Upper lobe of left lung (tissue), 6 donors: ENCODE measurements around the gene NOTCH1. TPM values are rescaled to one million over a fixed set of nuclear protein-coding genes. Genes with fewer than 3 reads are reported as not detected.

Source experiments
- ATAC-seq, 2 donors: fragments of 200-7000 bp; cut with Tn5 transposase; one replicate each; pipeline ENCODE4 v1.9.1; 2022; ENCODE audit warnings: mild to moderate bottlenecking in 2 of 2, moderate library complexity in 2 of 2; ENCODE audit not compliant: low FRiP score in 2 of 2
- DNase-seq, 2 donors: peaks; one replicate each; pipeline ENCODE4 v3.0.0-alpha.2; 2019 to 2020
- H3K27ac ChIP-seq, 4 donors: fragments of 200-600 bp; sonication (generic); one replicate each; pipeline ENCODE4 v1.5.1; 2016 to 2019
- H3K27me3 ChIP-seq, 4 donors: fragments of 200-600 bp; sonication (generic); one replicate each; pipeline ENCODE4 v1.5.1; 2017 to 2019
- H3K36me3 ChIP-seq, 4 donors: fragments of 200-600 bp; sonication (generic); one replicate each; pipeline ENCODE4 v1.5.1; 2016 to 2019
- H3K4me1 ChIP-seq, 4 donors: fragments of 200-600 bp; sonication (generic); one replicate each; pipeline ENCODE4 v1.5.1; 2018 to 2019
- H3K4me3 ChIP-seq, 4 donors: fragments of 200-600 bp; sonication (generic); one replicate each; pipeline ENCODE4 v1.5.1; 2017 to 2019; ENCODE audit warnings: mild to moderate bottlenecking in 2 of 4, moderate library complexity in 1 of 4
- H3K9me3 ChIP-seq, 4 donors: fragments of 200-600 bp; sonication (generic); one replicate each; pipeline ENCODE4 v1.5.1; 2018 to 2019
- CTCF ChIP-seq, 6 experiments: fragments of 450-650 bp in 4 of 6; fragments of 200-600 bp in 2 of 6; sonication (generic) in 2 of 6; IDR thresholded peaks; one replicate each; pipeline ENCODE4 v1.5.1; 2016 to 2019; ENCODE audit warnings: antibody characterized with exemption in 6 of 6
- EP300 ChIP-seq, 4 donors: sonication (generic); formaldehyde crosslinking; IDR thresholded peaks; one replicate each; pipeline ENCODE4 v1.5.1; 2017; ENCODE audit warnings: antibody characterized with exemption in 4 of 4, control low read depth in 2 of 4
- POLR2A ChIP-seq, 4 donors: fragments of 450-650 bp; IDR thresholded peaks; one replicate each; pipeline ENCODE4 v1.5.1; 2016 to 2017; ENCODE audit warnings: antibody characterized with exemption in 4 of 4, mild to moderate bottlenecking in 2 of 4
- POLR2AphosphoS5 ChIP-seq, 2 donors: sonication (generic); formaldehyde crosslinking; IDR thresholded peaks; one replicate each; pipeline ENCODE4 v1.5.1; 2017; ENCODE audit warnings: antibody characterized with exemption in 2 of 2
- WGBS, 2 donors: methylation state at CpG; one replicate each; pipeline ENCODE4 v1.1.5; 2017 to 2018; 5-methylcytosine and 5-hydroxymethylcytosine counted together
- total RNA-seq, 6 donors: library from RNA; depleted of rRNA in 4 of 6; stranded (reverse); fragments of >200 nt in 4 of 6; gene quantifications; one replicate each; pipeline versions ENCODE4 v1.1.0 to v1.2.1, GENCODE V29; 2016 to 2021
- donor health status: DM: no; HTN: no; CAD: no; lungs with moderate emphysema.
- donor health status: DM: no; HTN: yes; CAD: no; lungs with severe emphysema.

Gene NOTCH1
- total RNA-seq, 6 donors from 2014 or later = 49.6 to 175 (median 110) TPM

- Histone ChIP-seq H3K27me3 (no peaks in the 10 kb centered on the region), H3K4me3 (no peak overlapping the region), H3K4me1 (peaks cover 23 to 52% (median 34%) of the 10 kb centered on the region in 4 donors), H3K9me3 (no peaks in the 10 kb centered on the region), H3K36me3 (peaks cover 74 to 100% (median 100%) of the 10 kb centered on the region in 4 donors), H3K27ac (peak overlapping the region in 3 of 4 donors; percentile 81 to 87 (median 84))
- DNase-seq (peak in 1 of 2 donors; percentile 75), ATAC-seq (no peak)
- TF ChIP-seq CTCF (IDR thresholded peaks at IDR 0.05) (no peak), POLR2A (IDR thresholded peaks at IDR 0.05) (no peak), EP300 (IDR thresholded peaks at IDR 0.05) (no peak), POLR2AphosphoS5 (IDR thresholded peaks at IDR 0.05) (no peak)
- 84 to 85% methylated on average over 19 to 34 of the region's 37 CpGs for WGBS, 2 donors
These were observed 36.9 kb downstream of the NOTCH1 start for GRCh38 chr9:136508729-136509500.

- 98% methylated on average over 11 of the region's 23 CpGs; no CpG with 5 or more reads in 1 of the 2 donors for WGBS, 2 donors
- DNase-seq = peak in 1 of 2 donors; percentile 78
- H3K36me3 ChIP-seq = peaks cover 71 to 100% (median 100%) of the 10 kb centered on the region in 4 donors
- no peak for ATAC-seq
- no peaks in the 10 kb centered on the region for H3K27me3 ChIP-seq
- TF ChIP-seq CTCF (IDR thresholded peaks at IDR 0.05) (no peak), POLR2A (IDR thresholded peaks at IDR 0.05) (no peak), EP300 (IDR thresholded peaks at IDR 0.05) (no peak), POLR2AphosphoS5 (IDR thresholded peaks at IDR 0.05) (no peak)
- peak overlapping the region in 2 of 4 donors; percentile 84 to 87 for H3K27ac ChIP-seq
- no peak overlapping the region for H3K4me3 ChIP-seq
- no peaks in the 10 kb centered on the region for H3K9me3 ChIP-seq
- peaks cover 18 to 47% (median 25%) of the 10 kb centered on the region in 4 donors for H3K4me1 ChIP-seq
These were observed 37.9 kb downstream of the NOTCH1 start for GRCh38 chr9:136507992-136508375.

GRCh38 chr9:136507221-136507991 is 38.4 kb downstream of the NOTCH1 start:
- H3K27me3 ChIP-seq = no peaks in the 10 kb centered on the region
- WGBS, 2 donors = 95 to 100% methylated on average over 3 to 20 of the region's 28 CpGs
- H3K4me1 ChIP-seq = peaks cover 17 to 41% (median 23%) of the 10 kb centered on the region in 4 donors
- no peak overlapping the region for H3K4me3 ChIP-seq
- DNase-seq (peak in 1 of 2 donors; percentile 80), ATAC-seq (no peak)
- peaks cover 75 to 100% (median 100%) of the 10 kb centered on the region in 4 donors for H3K36me3 ChIP-seq
- H3K9me3 ChIP-seq = no peaks in the 10 kb centered on the region
- H3K27ac ChIP-seq = peak overlapping the region in 2 of 4 donors; percentile 84 to 87
- TF ChIP-seq CTCF (IDR thresholded peaks at IDR 0.05) = no peak
- TF ChIP-seq POLR2AphosphoS5 (IDR thresholded peaks at IDR 0.05) = no peak
- no peak for TF ChIP-seq POLR2A (IDR thresholded peaks at IDR 0.05)
- TF ChIP-seq EP300 (IDR thresholded peaks at IDR 0.05) = no peak

- Histone ChIP-seq H3K9me3 (no peaks in the 10 kb centered on the region), H3K27ac (no peak overlapping the region), H3K36me3 (peaks cover 77 to 100% (median 100%) of the 10 kb centered on the region in 4 donors), H3K27me3 (no peaks in the 10 kb centered on the region), H3K4me3 (no peak overlapping the region), H3K4me1 (peaks cover 13 to 34% (median 21%) of the 10 kb centered on the region in 4 donors)
- no peak for ATAC-seq
- DNase-seq = peak in 1 of 2 donors; percentile 84
- WGBS, 2 donors = 91 to 97% methylated on average over 10 to 30 of the region's 30 CpGs
- TF ChIP-seq CTCF (IDR thresholded peaks at IDR 0.05) (no peak), POLR2AphosphoS5 (IDR thresholded peaks at IDR 0.05) (no peak), EP300 (IDR thresholded peaks at IDR 0.05) (no peak), POLR2A (IDR thresholded peaks at IDR 0.05) (no peak)
These were observed 39.4 kb downstream of the NOTCH1 start for GRCh38 chr9:136506425-136506824.
